Left ventricle myocardium superior (tissue), 1 donor: ENCODE results near the gene TUBB8B. TPM values are rescaled to one million over a fixed set of nuclear protein-coding genes. Genes with fewer than 3 reads are reported as not detected.
"Not testable (repeated sequence)": the region's sequence is repeated elsewhere in the genome, so short reads cannot be mapped to it uniquely, and the experiment has no call there.

Experiments used
- ATAC-seq: fragments of 200-7000 bp; cut with Tn5 transposase; one replicate; pipeline ENCODE4 v1.9.1; 2020; ENCODE audit warnings: mild to moderate bottlenecking, moderate library complexity
- DNase-seq: peaks from one replicate; pipeline ENCODE4 v3.0.0-alpha.2; 2020
- intact Hi-C: fragments of 100-400 bp; cut with micrococcal nuclease; formaldehyde crosslinking; loops from one replicate; pipeline ENCODE4 v1.11.0; 2022
- total RNA-seq: library from RNA; stranded (reverse); fragmentation: NEBNext Ultra II Directional; extraction: Animal tissue kit (Norgen Biotek cat#: 25700); gene quantifications from one replicate; pipeline ENCODE4 v1.2.1, GENCODE V29; 2021
- donor health status: DM: no; HTN: yes; CAD: no; lungs with severe emphysema.

The TUBB8B gene
- total RNA-seq, 1 donor from 2014 or later, result not detected

- ATAC-seq, intact Hi-C loops, DNase-seq: not testable (repeated sequence)
Observed at GRCh38 chr18:54388-54787, 5.0 kb upstream of the TUBB8B start.

DNA sequence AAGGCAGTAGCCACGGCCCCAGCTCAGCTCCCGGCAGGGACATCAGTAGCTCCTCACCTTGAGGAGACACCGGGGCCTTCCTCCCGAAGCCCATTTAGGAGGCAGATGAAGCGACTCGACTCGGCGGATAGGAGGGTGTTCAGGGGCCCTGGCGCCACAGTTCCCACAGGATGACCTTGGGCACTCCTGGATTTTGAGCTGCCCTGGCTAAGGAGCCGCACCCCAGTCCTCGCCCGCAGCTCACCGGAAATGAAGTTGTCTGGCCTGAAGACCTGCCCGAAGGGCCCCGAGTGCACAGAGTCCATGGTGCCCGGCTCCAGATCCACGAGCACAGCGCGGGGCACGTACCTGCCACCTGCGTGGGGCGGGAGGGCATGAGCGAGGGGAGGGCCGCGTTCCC is 719 bp downstream of the TUBB8B start:
- intact Hi-C loops, DNase-seq, ATAC-seq: not testable (repeated sequence)

DNA sequence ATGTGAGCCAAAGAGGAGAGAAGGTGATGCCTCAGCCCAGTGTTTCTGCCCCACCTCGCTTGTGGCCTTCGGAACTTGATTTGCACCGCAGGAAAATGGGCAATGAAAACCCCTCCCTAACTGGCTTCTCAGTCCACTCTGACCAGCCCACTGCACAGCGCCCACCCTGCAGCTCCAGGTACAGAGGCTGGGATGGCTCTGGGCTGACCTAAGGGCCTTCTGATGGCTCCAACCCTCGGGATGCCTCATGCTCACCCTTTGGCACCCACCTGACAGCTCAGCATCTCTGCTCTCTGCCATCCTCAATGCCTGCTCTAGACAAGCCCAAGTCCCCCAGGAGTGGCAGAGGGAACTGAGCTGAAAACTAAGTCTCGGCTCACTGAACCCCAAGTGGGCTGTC is 36.2 kb downstream of the TUBB8B start:
- ATAC-seq, intact Hi-C loops, DNase-seq: not testable (repeated sequence)

DNA sequence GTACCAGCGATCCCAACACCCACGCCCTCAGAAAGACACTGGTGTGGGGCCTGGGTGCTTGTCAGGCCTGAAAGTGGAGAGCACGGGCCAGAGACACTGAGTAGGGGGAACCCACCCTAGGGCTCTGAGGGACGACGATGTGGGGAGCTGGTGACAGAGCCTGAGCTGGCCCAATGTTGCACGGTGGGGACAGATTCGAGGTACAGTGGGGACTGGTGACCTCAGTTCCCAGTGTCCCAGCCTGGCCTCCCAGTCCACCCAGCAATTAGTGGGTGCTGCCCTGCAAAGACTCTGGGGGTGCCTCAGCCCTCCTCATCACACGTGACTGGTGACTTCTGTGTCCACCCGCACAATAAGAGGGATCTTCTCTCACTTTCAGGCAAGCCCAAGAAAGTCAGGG is 36.6 kb downstream of the TUBB8B start:
- intact Hi-C loops, DNase-seq: not testable (repeated sequence)
- ATAC-seq, result peak; percentile 22

- ATAC-seq, DNase-seq, intact Hi-C loops: not testable (repeated sequence)
Observed at GRCh38 chr18:11383-12274, 37.8 kb downstream of the TUBB8B start.

- intact Hi-C loops, DNase-seq: not testable (repeated sequence)
- ATAC-seq, result peak; percentile 59
Observed at GRCh38 chr18:10624-11184, 38.7 kb downstream of the TUBB8B start.

DNA sequence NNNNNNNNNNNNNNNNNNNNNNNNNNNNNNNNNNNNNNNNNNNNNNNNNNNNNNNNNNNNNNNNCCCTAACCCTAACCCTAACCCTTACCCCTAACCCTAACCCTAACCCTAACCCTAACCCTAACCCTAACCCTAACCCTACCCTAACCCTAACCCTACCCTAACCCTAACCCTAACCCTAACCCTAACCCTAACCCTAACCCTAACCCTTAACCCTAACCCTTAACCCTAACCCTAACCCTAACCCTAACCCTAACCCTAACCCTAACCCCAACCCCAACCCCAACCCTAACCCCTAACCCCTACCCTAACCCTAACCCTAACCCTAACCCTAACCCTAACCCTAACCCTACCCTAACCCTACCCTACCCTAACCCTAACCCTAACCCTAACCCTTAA is 39.5 kb downstream of the TUBB8B start:
- DNase-seq, intact Hi-C loops, ATAC-seq: not testable (repeated sequence)

Other genes starting within 250 kb of the TUBB8B start
- 48.3 TPM for gene USP14, start 108.9 kb upstream of the TUBB8B start, total RNA-seq
- gene THOC1, start 218.4 kb upstream of the TUBB8B start, total RNA-seq, result 12.4 TPM